ENCODE results near the gene CALML6. TPM values are rescaled to one million over a fixed set of nuclear protein-coding genes. Genes with fewer than 3 reads are reported as not detected.

CALML6 gene
- total and polyA plus RNA-seq, 2 of the 8 experiments (the other 6 are each of a cell fraction or from before 2014, with no cell fraction given) = 0.54 to 1.3 TPM

GRCh38 chr1:1956101-1956500 lies 41.0 kb downstream of the CALML6 start:
- Histone ChIP-seq H3K9me3 (ENCODE audit: insufficient read depth in 2 of 2, low read depth in 1 of 2, low read length in 1 of 2) (peaks cover 0 to 5% of the 10 kb centered on the region in 2 experiments; a peak in 1 of 4 replicates), H3K14ac (ENCODE audit: insufficient read length) (no peak overlapping the region), H2BK15ac (ENCODE audit: low read length) (no peak overlapping the region), H3K36me3 (ENCODE audit: control insufficient read depth in 2 of 4, insufficient read depth in 4 of 4, low read length in 3 of 4) (no peaks in the 10 kb centered on the region), H3K23ac (ENCODE audit: insufficient read length) (no peak overlapping the region), H2AFZ (ENCODE audit: low read length) (no peak overlapping the region), H3K56ac (replicated peaks; ENCODE audit: insufficient read length, low read depth, low read length) (no peak overlapping the region), H3K9ac (replicated peaks in 1 of 4; ENCODE audit: extremely low read depth in 1 of 4, low read depth in 3 of 4, low read length in 3 of 4) (no peak overlapping the region), H3K79me2 (ENCODE audit: control insufficient read depth in 1 of 2, insufficient read depth in 2 of 2, low read length in 2 of 2) (no peaks in the 10 kb centered on the region), H2BK20ac (ENCODE audit: low read length) (no peak overlapping the region), H3K27me3 (replicated peaks in 1 of 4; ENCODE audit: control insufficient read depth in 3 of 4, extremely low read depth in 1 of 4, insufficient read depth in 3 of 4, low read length in 3 of 4) (no peaks in the 10 kb centered on the region; a peak in 1 of 7 replicates), H2BK12ac (ENCODE audit: low read depth, low read length) (no peak overlapping the region), H2AK5ac (ENCODE audit: low read depth, low read length) (no peak overlapping the region), H3K23me2 (ENCODE audit: low read depth, low read length) (no peaks in the 10 kb centered on the region; the same call in 1 of the 2 replicates), H4K91ac (replicated peaks; ENCODE audit: insufficient read length, low read length) (peak overlapping the region; percentile 65), H4K20me1 (replicated peaks in 1 of 2; ENCODE audit: control insufficient read depth in 1 of 2, insufficient read depth in 2 of 2, low read length in 2 of 2) (peaks cover 0 to 1% of the 10 kb centered on the region in 2 experiments), H2BK120ac (replicated peaks; ENCODE audit: low read depth, low read length) (no peak overlapping the region), H3K27ac (ENCODE audit: low read depth, low read length) (no peak overlapping the region), H3K79me1 (ENCODE audit: low read depth, low read length) (no peaks in the 10 kb centered on the region), H3K4me2 (ENCODE audit: insufficient read depth in 1 of 2, low read depth in 2 of 2, low read length in 2 of 2) (no peak overlapping the region), H4K5ac (ENCODE audit: insufficient read length, low read depth, low read length) (no peak overlapping the region), H3K4ac (replicated peaks; ENCODE audit: insufficient read length, low read depth, low read length) (no peak overlapping the region), H3K18ac (ENCODE audit: extremely low read depth, low read length) (peak overlapping the region; percentile 60; the same call in 1 of the 2 replicates), H3K4me3 (ENCODE audit: extremely low read depth in 1 of 4, insufficient read depth in 2 of 4, low read depth in 3 of 4, low read length in 4 of 4) (no peak overlapping the region), H3K4me1 (replicated peaks in 1 of 4; ENCODE audit: control insufficient read depth in 3 of 4, insufficient read depth in 4 of 4, low read length in 3 of 4) (peaks cover 0 to 9% (median 6%) of the 10 kb centered on the region in 4 experiments; a peak in 5 of 7 replicates), H4K8ac (ENCODE audit: extremely low read depth, insufficient read depth, low read length) (peak overlapping the region; percentile 28; the same call in 1 of the 2 replicates), H2BK5ac (ENCODE audit: low read depth, low read length) (no peak overlapping the region)
- POLR2A ChIA-PET (ENCODE audit: partially characterized antibody) = interaction anchor here (1.1 to 1.3 kb wide), 2 partner anchors 20 to 84 kb away, joined by 3 read pairs; no protein-coding TSS in a partner anchor
- no peak for FAIRE-seq
- no peak for DNase-seq (ENCODE audit: low read depth in 1 of 2, low spot score in 2 of 2)
- 93% methylated on average over 7 of the region's 7 CpGs; no CpG with 5 or more reads in 1 of the 2 experiments for WGBS, 2 experiments (ENCODE audit: extremely low coverage in 1 of 2, insufficient coverage in 1 of 2, insufficient read length in 1 of 2, insufficient replicate concordance in 2 of 2, low coverage in 1 of 2, low lambda C conversion rate in 2 of 2, missing lambda C conversion rate in 1 of 2)
- CTCF ChIA-PET (ENCODE audit: partially characterized antibody) = interaction anchor here (0.6 to 15.6 kb wide), 17 partner anchors 10 to 177 kb away, joined by 3 to 249 read pairs (median 4); partner anchors contain the start of gene PRKCZ
- TF ChIP-seq SAP30 (IDR thresholded peaks at IDR 0.05; ENCODE audit: insufficient read depth, insufficient replicate concordance, low read length) (no peak), E2F6 (IDR thresholded peaks at IDR 0.05) (no peak), GTF2F1 (IDR thresholded peaks at IDR 0.05; ENCODE audit: borderline replicate concordance, low read depth, low read length) (no peak), CBX8 (IDR thresholded peaks at IDR 0.05; ENCODE audit: borderline replicate concordance, low read depth, low read length) (no peak), BACH1 (IDR thresholded peaks at IDR 0.05; ENCODE audit: low read length) (no peak), ATF3 (IDR thresholded peaks at IDR 0.05; ENCODE audit: insufficient read depth, low read depth, low read length) (no peak), SUZ12 (IDR thresholded peaks at IDR 0.05; ENCODE audit: low read length) (no peak), BCL11A (IDR thresholded peaks at IDR 0.05; ENCODE audit: low read depth in 2 of 2, low read length in 2 of 2) (no peak), CHD1 (IDR thresholded peaks at IDR 0.05; ENCODE audit: low read depth, low read length) (no peak), EP300 (IDR thresholded peaks at IDR 0.05; ENCODE audit: borderline replicate concordance in 1 of 2, low read depth in 2 of 2, low read length in 2 of 2) (no peak), ZNF274 (IDR thresholded peaks at IDR 0.05; ENCODE audit: borderline replicate concordance, extremely low read depth, low read length) (no peak), BRCA1 (IDR thresholded peaks at IDR 0.05; ENCODE audit: low read depth, low read length) (no peak)
